WERI-Rb-1 (cell line): Measurements from ENCODE around the gene HECA.

ENCODE experiments used
- DNase-seq: peaks from one replicate; pipeline ENCODE4 v3.0.0-alpha.2; 2020
- H3K27ac ChIP-seq: fragments of 250-450 bp; sonication (Bioruptor Pico); 2 replicates; pipeline ENCODE4 v1.5.1; 2020; ENCODE audit warnings: mild to moderate bottlenecking, moderate library complexity
- H3K27me3 ChIP-seq: fragments of 250-450 bp; sonication (Bioruptor Pico); 2 replicates; pipeline ENCODE4 v1.5.1; 2021; ENCODE audit warnings: mild to moderate bottlenecking, low read depth, moderate library complexity; ENCODE audit not compliant: insufficient read depth, severe bottlenecking
- H3K36me3 ChIP-seq: fragments of 250-450 bp; sonication (Bioruptor Pico); 2 replicates; pipeline ENCODE4 v1.5.1; 2020; ENCODE audit warnings: mild to moderate bottlenecking, moderate library complexity
- H3K4me3 ChIP-seq: 2 replicates; pipeline ENCODE4 v1.5.1; 2011; ENCODE audit warnings: low read depth, mild to moderate bottlenecking, control low read depth, low read length
- H3K9me3 ChIP-seq: fragments of 250-450 bp; sonication (Bioruptor Pico); 2 replicates; pipeline ENCODE4 v1.5.1; 2021; ENCODE audit warnings: mild to moderate bottlenecking, moderate library complexity; ENCODE audit not compliant: severe bottlenecking
- TF ChIP-seq, protein P1 (sequence below): IDR thresholded peaks from 2 replicates; pipeline ENCODE4 v1.5.1; 2011; ENCODE audit warnings: low read depth, mild to moderate bottlenecking, control low read depth, inconsistent platforms, low read length

Gene HECA

DNA sequence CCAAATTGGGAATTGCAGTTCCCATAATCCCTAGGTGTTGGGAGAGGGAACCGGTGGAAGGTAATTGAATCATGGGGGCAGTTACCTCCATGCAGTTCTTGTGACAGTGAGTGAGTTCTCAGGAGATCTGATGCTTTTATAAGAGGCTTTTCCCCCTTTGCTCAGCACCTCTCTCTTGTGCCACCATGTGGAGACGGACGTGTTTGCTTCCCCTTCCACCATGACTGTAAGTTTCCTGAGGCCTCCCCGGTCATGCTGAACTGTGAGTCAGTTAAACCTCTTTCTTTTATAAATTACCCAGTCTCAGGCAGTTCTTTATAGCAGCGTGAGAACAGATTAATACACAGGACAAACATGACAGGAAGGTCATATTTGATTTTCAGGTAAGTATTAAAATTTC lies 25.3 kb upstream of the HECA start:
- Histone ChIP-seq H3K9me3 (no peaks in the 10 kb centered on the region), H3K27me3 (no peaks in the 10 kb centered on the region), H3K36me3 (no peaks in the 10 kb centered on the region), H3K27ac (no peak overlapping the region), H3K4me3 (no peak overlapping the region)
- TF ChIP-seq, protein P1, sequence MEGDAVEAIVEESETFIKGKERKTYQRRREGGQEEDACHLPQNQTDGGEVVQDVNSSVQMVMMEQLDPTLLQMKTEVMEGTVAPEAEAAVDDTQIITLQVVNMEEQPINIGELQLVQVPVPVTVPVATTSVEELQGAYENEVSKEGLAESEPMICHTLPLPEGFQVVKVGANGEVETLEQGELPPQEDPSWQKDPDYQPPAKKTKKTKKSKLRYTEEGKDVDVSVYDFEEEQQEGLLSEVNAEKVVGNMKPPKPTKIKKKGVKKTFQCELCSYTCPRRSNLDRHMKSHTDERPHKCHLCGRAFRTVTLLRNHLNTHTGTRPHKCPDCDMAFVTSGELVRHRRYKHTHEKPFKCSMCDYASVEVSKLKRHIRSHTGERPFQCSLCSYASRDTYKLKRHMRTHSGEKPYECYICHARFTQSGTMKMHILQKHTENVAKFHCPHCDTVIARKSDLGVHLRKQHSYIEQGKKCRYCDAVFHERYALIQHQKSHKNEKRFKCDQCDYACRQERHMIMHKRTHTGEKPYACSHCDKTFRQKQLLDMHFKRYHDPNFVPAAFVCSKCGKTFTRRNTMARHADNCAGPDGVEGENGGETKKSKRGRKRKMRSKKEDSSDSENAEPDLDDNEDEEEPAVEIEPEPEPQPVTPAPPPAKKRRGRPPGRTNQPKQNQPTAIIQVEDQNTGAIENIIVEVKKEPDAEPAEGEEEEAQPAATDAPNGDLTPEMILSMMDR = peak; percentile 47
- DNase-seq = peak; percentile 62

DNA sequence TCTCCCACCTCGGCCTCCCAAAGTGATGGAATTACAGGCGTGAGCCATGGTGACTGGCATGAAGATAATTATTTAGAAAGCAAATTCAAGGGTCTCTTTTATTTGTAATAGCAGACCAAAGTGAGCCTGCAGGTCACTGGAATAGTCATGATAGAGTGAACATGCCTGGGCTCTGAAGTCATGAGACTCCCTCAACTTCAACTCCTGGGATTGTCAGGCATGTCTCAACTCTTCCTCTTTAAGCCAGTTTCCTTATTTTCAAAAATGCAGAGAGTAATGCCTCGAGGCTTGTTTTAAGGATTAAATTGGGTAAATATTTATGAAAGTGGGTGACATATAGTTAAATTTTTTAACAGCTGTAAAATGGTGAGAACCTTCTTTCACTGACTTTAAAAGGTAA lies 22.7 kb upstream of the HECA start:
- Histone ChIP-seq H3K27ac (no peak overlapping the region), H3K9me3 (no peaks in the 10 kb centered on the region), H3K4me3 (no peak overlapping the region), H3K27me3 (no peaks in the 10 kb centered on the region), H3K36me3 (no peaks in the 10 kb centered on the region)
- TF ChIP-seq, protein P1 = no peak
- no peak for DNase-seq

DNA sequence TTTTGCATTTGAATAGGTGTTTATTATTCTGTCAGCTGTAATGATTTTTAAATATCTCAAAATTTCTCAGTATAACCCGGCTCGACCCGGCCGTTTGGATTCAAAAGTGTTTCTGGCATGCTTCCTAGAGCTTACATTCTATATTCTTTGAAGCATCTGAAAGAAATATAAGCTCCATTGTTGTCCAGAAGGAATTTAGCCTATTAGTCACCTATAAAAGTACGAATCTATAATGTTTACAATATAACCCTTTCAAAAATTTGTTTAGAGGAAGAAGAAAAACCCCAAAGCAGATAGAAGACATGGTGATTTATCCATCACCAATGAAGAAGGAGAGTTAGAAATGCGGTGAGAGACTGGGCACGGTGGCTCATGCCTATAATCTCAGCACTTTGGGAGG lies 22.3 kb upstream of the HECA start:
- Histone ChIP-seq H3K27me3 (no peaks in the 10 kb centered on the region), H3K4me3 (no peak overlapping the region), H3K9me3 (no peaks in the 10 kb centered on the region), H3K36me3 (no peaks in the 10 kb centered on the region), H3K27ac (no peak overlapping the region)
- TF ChIP-seq, protein P1 = no peak
- DNase-seq = no peak

DNA sequence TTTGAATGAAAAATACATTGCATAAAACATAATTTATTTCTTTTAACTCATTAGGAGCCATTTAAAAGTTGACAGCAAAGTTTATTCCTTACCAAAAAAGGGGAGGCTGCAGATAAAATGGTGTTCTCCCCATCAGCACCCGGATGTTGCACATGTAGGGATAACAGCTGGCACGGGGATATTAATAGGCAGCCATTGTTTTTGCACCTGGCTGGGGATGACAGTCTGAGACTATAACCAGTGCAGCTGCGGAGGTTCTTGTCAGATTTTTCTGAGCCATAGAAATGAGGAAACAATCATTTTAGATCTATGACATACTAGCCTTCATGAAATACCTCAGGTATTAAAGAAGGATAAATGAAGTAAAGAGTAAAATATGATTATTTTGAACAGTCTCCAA lies 20.1 kb upstream of the HECA start:
- TF ChIP-seq, protein P1 = no peak
- no peaks in the 10 kb centered on the region for H3K27me3 ChIP-seq
- no peak overlapping the region for H3K4me3 ChIP-seq
- H3K9me3 ChIP-seq = peaks cover 4% of the 10 kb centered on the region
- DNase-seq = no peak
- H3K36me3 ChIP-seq = no peaks in the 10 kb centered on the region
- no peak overlapping the region for H3K27ac ChIP-seq

DNA sequence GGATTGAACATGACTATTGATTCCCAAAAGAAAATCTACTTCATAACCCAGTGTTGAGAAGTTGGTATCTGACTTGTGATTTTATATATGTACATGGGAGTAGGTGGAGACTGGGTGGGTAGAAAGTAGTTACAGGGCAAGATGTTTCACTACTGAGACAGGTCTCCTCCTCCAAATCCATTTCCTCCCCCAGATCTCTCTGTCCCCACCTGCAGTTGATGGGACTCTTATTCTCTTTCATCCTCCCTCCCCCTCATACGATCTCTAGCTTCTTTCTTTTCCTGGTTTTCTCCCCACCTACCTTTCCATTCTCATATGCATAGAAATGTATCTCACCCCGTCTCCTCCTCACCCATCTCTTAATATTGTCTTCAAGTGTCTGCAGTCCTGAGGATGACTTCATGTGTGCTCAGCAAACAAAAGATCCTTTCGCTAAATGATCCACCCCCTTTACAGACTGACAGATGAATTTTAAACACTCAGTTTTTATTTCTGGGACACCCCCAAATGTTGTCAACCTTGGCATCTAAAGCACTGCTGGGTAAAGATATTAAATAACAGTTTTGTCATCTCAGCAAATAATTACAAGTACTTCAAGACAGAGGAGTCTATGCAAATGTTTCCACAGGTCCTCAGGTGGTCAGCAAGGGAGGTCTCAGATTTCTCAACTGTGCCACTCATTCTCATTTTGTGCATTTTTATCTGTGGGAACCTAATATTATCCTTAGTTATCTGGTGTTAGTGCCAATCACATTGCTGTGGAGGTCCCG lies 18.7 kb upstream of the HECA start:
- Histone ChIP-seq H3K4me3 (no peak overlapping the region), H3K9me3 (peaks cover 4% of the 10 kb centered on the region), H3K27me3 (no peaks in the 10 kb centered on the region), H3K27ac (no peak overlapping the region), H3K36me3 (no peaks in the 10 kb centered on the region)
- no peak for DNase-seq
- TF ChIP-seq, protein P1 = no peak

DNA sequence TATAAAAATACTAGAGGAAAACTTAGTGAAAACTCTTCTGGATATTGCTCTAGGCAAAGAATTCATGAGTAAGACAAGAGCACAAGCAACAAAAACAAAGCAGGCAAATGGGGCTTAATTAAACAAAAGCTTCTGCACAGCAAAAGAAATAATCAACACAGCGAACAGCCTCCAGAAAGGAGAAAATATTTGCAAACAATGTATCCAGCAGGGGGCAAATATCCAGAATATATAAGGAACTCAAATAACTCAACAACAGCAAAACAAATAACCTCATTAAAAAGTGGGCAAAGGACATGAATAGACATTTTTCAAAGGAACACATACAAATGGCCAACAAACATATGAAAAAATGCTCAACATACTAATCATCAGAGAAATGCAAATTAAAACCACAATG lies 17.1 kb upstream of the HECA start:
- peaks cover 4% of the 10 kb centered on the region for H3K9me3 ChIP-seq
- TF ChIP-seq, protein P1 = no peak
- no peak for DNase-seq
- no peaks in the 10 kb centered on the region for H3K27me3 ChIP-seq
- H3K27ac ChIP-seq = no peak overlapping the region
- no peak overlapping the region for H3K4me3 ChIP-seq
- H3K36me3 ChIP-seq = no peaks in the 10 kb centered on the region
